Measurements from ENCODE around the gene TBC1D19. TPM values are rescaled to one million over a fixed set of nuclear protein-coding genes. Genes with fewer than 3 reads are reported as not detected.

TBC1D19 gene
- total RNA-seq, 1 experiment from 2014 or later = 5.4 TPM

Small RNA genes lying within 50 kb of the gene (small RNA-seq; reads per million reads assigned to genes)
- not detected for gene RF00284

Other genes with a start within 250 kb of the TBC1D19 start
- gene CCKAR, start 93.6 kb upstream of the TBC1D19 start, total RNA-seq (2014; rRNA removed; shearing (Covaris generic)) = not detected in 2 replicates